ENCODE measurements around the gene CMSS1. TPM values are rescaled to one million over a fixed set of nuclear protein-coding genes. Genes with fewer than 3 reads are reported as not detected.

CMSS1 gene
- total RNA-seq, 1 donor from 2014 or later, result 56.3 TPM

- Histone ChIP-seq H3K27me3 (no peaks in the 10 kb centered on the region), H3F3A (ENCODE audit: low read depth) (peaks cover 5% of the 10 kb centered on the region), H3K27ac (no peak overlapping the region), H2AFZ (replicated peaks) (peak overlapping the region; percentile 71), H3K4me2 (peak overlapping the region; percentile 59), H3K4me1 (peaks cover 11% of the 10 kb centered on the region), H3K9me3 (ENCODE audit: low read depth) (no peaks in the 10 kb centered on the region), H3K4me3 (no peak overlapping the region), H4K20me1 (ENCODE audit: low read depth) (no peaks in the 10 kb centered on the region), H3K79me2 (ENCODE audit: low read depth) (no peaks in the 10 kb centered on the region), H3K9ac (no peak overlapping the region), H3K36me3 (no peaks in the 10 kb centered on the region)
- Mint-ChIP-seq H3K27ac (peak overlapping the region; percentile 92), H3K27me3 (ENCODE audit: insufficient read depth, low read depth) (peaks cover 2% of the 10 kb centered on the region), H3K4me3 (peak overlapping the region; percentile 75), H3K36me3 (no peaks in the 10 kb centered on the region), H3K9me3 (no peaks in the 10 kb centered on the region), H3K4me1 (peaks cover 38% of the 10 kb centered on the region)
- DNase-seq (ENCODE audit: low spot score), result no peak
- TF ChIP-seq CTCF (IDR thresholded peaks at IDR 0.05) (no peak), EZH2phosphoT487 (IDR thresholded peaks at IDR 0.05) (no peak), EZH2 (IDR thresholded peaks at IDR 0.05) (no peak)
These were observed 255.5 kb downstream of the CMSS1 start for GRCh38 chr3:100073049-100073713.

- peak; percentile 67 for DNase-seq (ENCODE audit: low spot score)
These were observed 256.1 kb downstream of the CMSS1 start for GRCh38 chr3:100073714-100074307.

GRCh38 chr3:100075196-100075595, 257.5 kb downstream of the CMSS1 start:
- H3K27me3 Mint-ChIP-seq (ENCODE audit: insufficient read depth, low read depth), result peaks cover 2% of the 10 kb centered on the region

More at GRCh38 chr3:100073714-100074307, 256.1 kb downstream of the CMSS1 start:
- Histone ChIP-seq H3K4me1 (peaks cover 11% of the 10 kb centered on the region), H3F3A (ENCODE audit: low read depth) (peaks cover 5% of the 10 kb centered on the region), H3K9ac (no peak overlapping the region), H2AFZ (replicated peaks) (peak overlapping the region; percentile 71), H3K36me3 (no peaks in the 10 kb centered on the region), H3K27ac (peak overlapping the region; percentile 33), H3K79me2 (ENCODE audit: low read depth) (no peaks in the 10 kb centered on the region), H3K4me2 (peak overlapping the region; percentile 59), H3K9me3 (ENCODE audit: low read depth) (no peaks in the 10 kb centered on the region), H4K20me1 (ENCODE audit: low read depth) (no peaks in the 10 kb centered on the region), H3K27me3 (no peaks in the 10 kb centered on the region), H3K4me3 (peak overlapping the region; percentile 20)
- no peaks in the 10 kb centered on the region for H3K9me3 Mint-ChIP-seq
- peaks cover 38% of the 10 kb centered on the region for H3K4me1 Mint-ChIP-seq
- no peaks in the 10 kb centered on the region for H3K36me3 Mint-ChIP-seq
- no peak for TF ChIP-seq EZH2 (IDR thresholded peaks at IDR 0.05)
- TF ChIP-seq CTCF (IDR thresholded peaks at IDR 0.05), result no peak
- no peak for TF ChIP-seq EZH2phosphoT487 (IDR thresholded peaks at IDR 0.05)
- H3K27me3 Mint-ChIP-seq (ENCODE audit: insufficient read depth, low read depth), result peaks cover 2% of the 10 kb centered on the region
- peak overlapping the region; percentile 92 for H3K27ac Mint-ChIP-seq
- peak overlapping the region; percentile 75 for H3K4me3 Mint-ChIP-seq

More at GRCh38 chr3:100075196-100075595, 257.5 kb downstream of the CMSS1 start:
- Histone ChIP-seq H3K4me1 (peaks cover 11% of the 10 kb centered on the region), H2AFZ (replicated peaks) (no peak overlapping the region), H3K4me3 (no peak overlapping the region), H3K9me3 (ENCODE audit: low read depth) (no peaks in the 10 kb centered on the region), H3F3A (ENCODE audit: low read depth) (peaks cover 5% of the 10 kb centered on the region), H3K79me2 (ENCODE audit: low read depth) (no peaks in the 10 kb centered on the region), H3K27me3 (no peaks in the 10 kb centered on the region), H3K9ac (no peak overlapping the region), H3K27ac (no peak overlapping the region), H3K36me3 (no peaks in the 10 kb centered on the region), H3K4me2 (no peak overlapping the region), H4K20me1 (ENCODE audit: low read depth) (no peaks in the 10 kb centered on the region)
- no peak for DNase-seq (ENCODE audit: low spot score)
- Mint-ChIP-seq H3K4me1 (peaks cover 38% of the 10 kb centered on the region), H3K4me3 (no peak overlapping the region), H3K27ac (no peak overlapping the region), H3K9me3 (no peaks in the 10 kb centered on the region), H3K36me3 (no peaks in the 10 kb centered on the region)
- TF ChIP-seq CTCF (IDR thresholded peaks at IDR 0.05) (no peak), EZH2phosphoT487 (IDR thresholded peaks at IDR 0.05) (no peak), EZH2 (IDR thresholded peaks at IDR 0.05) (no peak)

Data from neural progenitor cell (in vitro differentiated cells).